Measurements from ENCODE around the gene ZNF74. TPM values are rescaled to one million over a fixed set of nuclear protein-coding genes. Genes with fewer than 3 reads are reported as not detected.

Gene ZNF74
- total RNA-seq, 4 donors from 2014 or later: 8.2 to 32.0 (median 10.8) TPM

DNA sequence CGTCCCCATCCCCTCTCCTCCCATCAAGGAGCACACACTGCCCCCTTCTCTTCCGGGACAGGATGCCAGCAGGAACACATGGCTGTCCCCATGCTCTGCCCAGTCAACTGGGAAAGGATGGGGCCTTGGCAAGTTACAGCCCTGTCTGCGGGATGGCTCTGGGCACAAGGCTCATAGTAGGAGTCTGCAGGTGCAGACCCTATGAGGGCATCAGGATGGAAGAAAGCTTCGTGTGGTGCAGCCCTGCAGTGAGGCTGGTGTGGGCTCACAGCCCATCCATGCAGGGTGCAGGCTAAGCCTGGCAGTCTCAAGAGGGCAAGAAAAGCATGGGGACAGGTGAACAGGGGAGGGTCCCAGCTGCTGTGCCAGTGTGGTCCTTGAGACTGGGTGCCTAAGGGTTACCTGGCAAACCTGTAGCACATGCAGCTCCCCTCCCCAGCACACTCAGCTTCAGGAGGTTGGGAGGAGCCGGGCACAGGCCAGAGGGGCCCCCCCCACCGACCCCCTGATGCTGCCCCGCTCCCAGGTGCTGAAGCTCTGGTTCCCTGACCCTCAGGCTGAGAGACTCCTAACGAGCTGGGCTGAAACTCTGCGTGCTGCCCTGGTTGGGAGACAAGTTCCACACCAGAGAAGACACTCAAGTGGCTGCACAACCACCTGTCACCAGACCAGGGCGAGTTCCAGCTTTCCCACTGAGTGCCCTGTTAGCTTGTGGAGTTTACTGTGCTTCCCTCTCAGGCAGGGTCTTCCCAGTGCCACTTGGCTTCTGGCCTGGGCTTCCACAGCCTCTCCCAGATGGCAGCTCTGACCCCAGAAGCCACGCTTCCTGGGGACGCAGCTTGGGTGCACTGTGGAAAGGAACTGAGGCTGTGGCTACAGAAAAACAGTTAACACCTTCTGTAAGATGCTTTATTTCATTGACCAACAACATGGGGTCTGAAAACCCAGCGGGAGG lies 47.0 kb downstream of the ZNF74 start:
- Histone ChIP-seq H3K36me3 (no peaks in the 10 kb centered on the region), H3K27me3 (no peaks in the 10 kb centered on the region), H3K27ac (peak overlapping the region in 1 of 2 donors; percentile 44), H3K9me3 (no peaks in the 10 kb centered on the region), H3K4me3 (no peak overlapping the region), H3K4me1 (peaks cover 0 to 5% of the 10 kb centered on the region in 2 donors)
- TF ChIP-seq, protein P1, sequence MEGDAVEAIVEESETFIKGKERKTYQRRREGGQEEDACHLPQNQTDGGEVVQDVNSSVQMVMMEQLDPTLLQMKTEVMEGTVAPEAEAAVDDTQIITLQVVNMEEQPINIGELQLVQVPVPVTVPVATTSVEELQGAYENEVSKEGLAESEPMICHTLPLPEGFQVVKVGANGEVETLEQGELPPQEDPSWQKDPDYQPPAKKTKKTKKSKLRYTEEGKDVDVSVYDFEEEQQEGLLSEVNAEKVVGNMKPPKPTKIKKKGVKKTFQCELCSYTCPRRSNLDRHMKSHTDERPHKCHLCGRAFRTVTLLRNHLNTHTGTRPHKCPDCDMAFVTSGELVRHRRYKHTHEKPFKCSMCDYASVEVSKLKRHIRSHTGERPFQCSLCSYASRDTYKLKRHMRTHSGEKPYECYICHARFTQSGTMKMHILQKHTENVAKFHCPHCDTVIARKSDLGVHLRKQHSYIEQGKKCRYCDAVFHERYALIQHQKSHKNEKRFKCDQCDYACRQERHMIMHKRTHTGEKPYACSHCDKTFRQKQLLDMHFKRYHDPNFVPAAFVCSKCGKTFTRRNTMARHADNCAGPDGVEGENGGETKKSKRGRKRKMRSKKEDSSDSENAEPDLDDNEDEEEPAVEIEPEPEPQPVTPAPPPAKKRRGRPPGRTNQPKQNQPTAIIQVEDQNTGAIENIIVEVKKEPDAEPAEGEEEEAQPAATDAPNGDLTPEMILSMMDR (IDR thresholded peaks at IDR 0.05): no peak
- no peak for TF ChIP-seq POLR2A (IDR thresholded peaks at IDR 0.05)
- no peak for DNase-seq
- intact Hi-C loops (cut with DNase I; ENCODE audit: low total_unique reads): no loop called here

DNA sequence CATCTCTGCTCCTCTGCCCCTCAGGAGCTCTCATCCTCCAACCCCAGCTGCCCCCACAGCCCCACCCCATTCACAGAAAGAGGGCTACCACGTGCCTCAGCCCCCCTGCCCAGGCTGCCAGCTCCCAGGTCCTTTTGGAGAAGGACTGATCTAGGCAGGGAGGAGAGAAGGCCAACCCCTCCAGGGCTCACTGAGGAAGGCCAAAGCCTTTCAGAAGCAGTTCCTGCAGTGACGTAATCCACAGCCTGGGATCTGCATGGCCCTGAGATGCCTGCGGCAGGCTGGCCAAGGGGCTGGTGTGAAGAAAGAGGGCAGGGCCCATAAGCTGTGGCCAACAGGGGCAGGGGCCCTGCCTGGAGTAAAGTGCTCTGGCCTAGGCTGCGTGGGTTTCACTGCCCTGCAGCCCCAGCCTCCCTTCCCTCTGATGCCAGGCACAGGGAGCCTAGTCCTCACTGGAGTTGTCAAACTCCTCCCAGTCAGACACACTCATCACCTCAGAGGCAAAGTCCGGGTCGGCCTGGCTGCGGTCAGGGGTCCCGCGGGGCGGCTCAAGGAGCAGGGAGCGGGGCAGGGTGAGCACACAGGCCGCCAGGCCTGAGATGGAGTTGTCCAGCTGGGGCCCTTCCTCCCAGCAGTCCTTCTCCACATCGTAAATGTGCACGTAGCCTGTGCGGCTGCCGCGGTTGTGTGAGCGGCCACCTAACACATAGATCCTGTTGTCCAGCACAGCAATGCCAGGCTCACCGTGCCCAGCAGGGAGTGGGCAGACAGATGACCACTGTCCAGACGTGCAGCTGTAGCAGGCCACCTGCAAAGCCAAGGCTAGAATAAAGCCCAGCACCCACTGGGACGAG lies 47.9 kb downstream of the ZNF74 start:
- H3K36me3 ChIP-seq: no peaks in the 10 kb centered on the region

DNA sequence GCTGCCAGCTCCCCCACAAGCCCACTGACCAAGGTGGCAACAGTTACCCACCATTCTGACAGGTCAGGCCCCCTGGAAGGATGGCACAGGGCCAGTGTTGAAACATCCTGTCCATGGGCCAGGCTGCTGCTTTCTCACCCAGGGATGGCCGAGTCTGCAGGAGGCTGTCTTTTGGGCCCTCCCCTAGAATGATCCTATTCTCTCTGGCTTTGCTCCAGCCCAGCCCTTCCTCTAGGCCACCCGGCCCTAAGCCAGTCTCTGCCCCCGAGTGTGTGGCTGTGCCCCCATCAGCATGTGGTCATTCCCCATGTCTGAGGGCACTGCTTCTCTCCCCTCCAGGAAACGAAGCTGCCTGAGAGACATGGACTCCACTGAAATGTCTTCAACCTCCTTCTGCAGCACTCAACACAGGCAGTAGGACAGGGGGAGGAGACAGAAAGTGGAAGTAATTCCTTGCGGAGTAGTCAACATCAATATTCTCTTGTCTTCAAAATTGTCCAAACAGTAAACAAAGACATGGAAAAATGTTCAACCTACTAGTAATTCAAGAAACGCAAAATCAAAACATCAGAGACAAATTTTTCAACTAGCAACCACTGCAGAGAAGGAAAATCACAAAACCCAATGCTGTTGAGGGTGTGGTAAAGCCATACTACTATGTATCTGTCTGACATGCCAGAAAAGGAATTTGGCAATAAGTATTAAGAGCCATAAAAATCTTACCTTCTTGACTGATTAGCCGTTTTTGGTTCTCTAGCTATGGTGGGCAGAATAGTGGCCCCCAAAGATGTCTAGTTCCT lies 48.7 kb downstream of the ZNF74 start:
- no peak for DNase-seq
- H3K27me3 ChIP-seq: no peaks in the 10 kb centered on the region
- H3K4me3 ChIP-seq: no peak overlapping the region
- H3K9me3 ChIP-seq: no peaks in the 10 kb centered on the region
- peaks cover 0 to 5% of the 10 kb centered on the region in 2 donors for H3K4me1 ChIP-seq
- TF ChIP-seq, protein P1 (IDR thresholded peaks at IDR 0.05): no peak
- TF ChIP-seq POLR2A (IDR thresholded peaks at IDR 0.05): no peak
- peak overlapping the region in 1 of 2 donors; percentile 5 for H3K27ac ChIP-seq
- intact Hi-C loops (cut with DNase I; ENCODE audit: low total_unique reads): no loop called here
- H3K36me3 ChIP-seq: no peaks in the 10 kb centered on the region

More for the DNA sequence above, 47.9 kb downstream of the ZNF74 start:
- H3K9me3 ChIP-seq: no peaks in the 10 kb centered on the region
- DNase-seq: no peak
- TF ChIP-seq, protein P1 (IDR thresholded peaks at IDR 0.05): no peak
- no peak for TF ChIP-seq POLR2A (IDR thresholded peaks at IDR 0.05)
- H3K4me3 ChIP-seq: no peak overlapping the region
- peaks cover 0 to 5% of the 10 kb centered on the region in 2 donors for H3K4me1 ChIP-seq
- peak overlapping the region; percentile 5 to 44 for H3K27ac ChIP-seq
- intact Hi-C loops (cut with DNase I; ENCODE audit: low total_unique reads): no loop called here
- H3K27me3 ChIP-seq: no peaks in the 10 kb centered on the region

DNA sequence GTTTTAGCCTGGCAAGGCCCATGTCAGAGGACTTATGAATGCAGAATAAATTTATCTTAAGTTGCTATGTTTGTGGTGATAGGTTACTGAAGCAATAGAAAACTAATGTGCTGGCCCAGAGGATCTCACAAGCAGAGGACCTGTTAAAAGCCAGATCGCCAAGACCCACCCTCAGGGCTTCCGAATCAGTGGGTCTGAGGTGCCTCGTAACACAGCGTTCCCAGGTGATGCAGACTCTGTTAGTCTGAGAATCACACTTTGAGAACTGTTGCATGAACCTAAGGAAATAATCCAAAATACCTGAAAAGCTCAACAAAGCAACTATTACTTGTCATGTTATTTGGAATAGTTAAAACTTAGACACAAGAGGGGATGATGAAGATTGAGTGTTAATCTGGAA lies 50.4 kb downstream of the ZNF74 start:
- TF ChIP-seq POLR2A (IDR thresholded peaks at IDR 0.05): no peak
- TF ChIP-seq, protein P1 (IDR thresholded peaks at IDR 0.05): no peak
- Histone ChIP-seq H3K27ac (no peak overlapping the region), H3K36me3 (no peaks in the 10 kb centered on the region), H3K4me3 (no peak overlapping the region), H3K4me1 (no peaks in the 10 kb centered on the region), H3K27me3 (no peaks in the 10 kb centered on the region), H3K9me3 (no peaks in the 10 kb centered on the region)
- intact Hi-C loops (cut with DNase I; ENCODE audit: low total_unique reads): no loop called here
- DNase-seq: no peak
